Nucleus accumbens (tissue), 56 donors: Measurements from ENCODE around the gene HDAC9.
A peak's percentile ranks its signal among the peaks of the same experiment; 100 is the strongest.

Experiments used
- DNase-seq, 56 donors: peaks; one replicate each; lab custom pipeline; 2025; lab: John Stamatoyannopoulos, UW

HDAC9 gene

GRCh38 chr7:18579698-18580097, 84.1 kb downstream of the HDAC9 start:
- DNase-seq: no peak

- peak in 1 of 56 donors; percentile 27 for DNase-seq
Measured at GRCh38 chr7:18580950-18581349, 85.4 kb downstream of the HDAC9 start.

- no peak for DNase-seq
Measured at GRCh38 chr7:18583305-18583704, 87.8 kb downstream of the HDAC9 start.

GRCh38 chr7:18590241-18590640, 94.7 kb downstream of the HDAC9 start:
- no peak for DNase-seq

GRCh38 chr7:18590744-18591340, 95.3 kb downstream of the HDAC9 start:
- no peak for DNase-seq

GRCh38 chr7:18593602-18594279, 98.2 kb downstream of the HDAC9 start:
- DNase-seq: no peak

GRCh38 chr7:18597754-18598153, 102.2 kb downstream of the HDAC9 start:
- DNase-seq: no peak

GRCh38 chr7:18607025-18607424, 111.5 kb downstream of the HDAC9 start:
- DNase-seq: no peak

GRCh38 chr7:18610331-18610948, 114.9 kb downstream of the HDAC9 start:
- DNase-seq: no peak

- no peak for DNase-seq
Measured at GRCh38 chr7:18614841-18615240, 119.3 kb downstream of the HDAC9 start.

- no peak for DNase-seq
Measured at GRCh38 chr7:18619311-18619710, 123.8 kb downstream of the HDAC9 start.

GRCh38 chr7:18623389-18623788, 127.8 kb downstream of the HDAC9 start:
- DNase-seq: no peak

- no peak for DNase-seq
Measured at GRCh38 chr7:18624459-18624858, 128.9 kb downstream of the HDAC9 start.

GRCh38 chr7:18626086-18626485, 130.5 kb downstream of the HDAC9 start:
- no peak for DNase-seq

- DNase-seq: no peak
Measured at GRCh38 chr7:18626717-18627116, 131.2 kb downstream of the HDAC9 start.

GRCh38 chr7:18637516-18637915, 142.0 kb downstream of the HDAC9 start:
- no peak for DNase-seq

- DNase-seq: peak in 1 of 56 donors; percentile 3
Measured at GRCh38 chr7:18638594-18639452, 143.3 kb downstream of the HDAC9 start.

- DNase-seq: no peak
Measured at GRCh38 chr7:18639711-18640110, 144.2 kb downstream of the HDAC9 start.

GRCh38 chr7:18644981-18645380, 149.4 kb downstream of the HDAC9 start:
- DNase-seq: no peak

- DNase-seq: no peak
Measured at GRCh38 chr7:18647582-18647981, 152.0 kb downstream of the HDAC9 start.
